HUES48 (cell line): ENCODE measurements around the gene OASL.
A peak's percentile ranks its signal among the peaks of the same experiment; 100 is the strongest.
"Not testable (repeated sequence)": the region's sequence is repeated elsewhere in the genome, so short reads cannot be mapped to it uniquely, and the experiment has no call there.

Source experiments
- H3K27ac ChIP-seq: one replicate; pipeline ENCODE4 v1.7.0; 2013; ENCODE audit warnings: low read depth, low read length, inconsistent platforms
- H3K27me3 ChIP-seq: 2 replicates; pipeline ENCODE4 v1.6.1; 2013; ENCODE audit warnings: mild to moderate bottlenecking, low read length; ENCODE audit not compliant: control insufficient read depth, insufficient read depth
- H3K36me3 ChIP-seq: 2 replicates; pipeline ENCODE4 v1.6.1; 2013; ENCODE audit warnings: low read length; ENCODE audit not compliant: control insufficient read depth, insufficient read depth
- H3K4me1 ChIP-seq: 2 replicates; pipeline ENCODE4 v1.6.1; 2013; ENCODE audit warnings: mild to moderate bottlenecking, low read length; ENCODE audit not compliant: control insufficient read depth, insufficient read depth
- H3K4me3 ChIP-seq: 2 replicates; pipeline ENCODE4 v1.5.1; 2013; ENCODE audit warnings: mild to moderate bottlenecking, low read depth, low read length
- H3K9ac ChIP-seq: 2 replicates; pipeline ENCODE4 v1.6.1; 2013; ENCODE audit warnings: mild to moderate bottlenecking, low read depth, low read length, moderate library complexity
- H3K9me3 ChIP-seq: 2 replicates; pipeline ENCODE4 v1.6.1; 2013; ENCODE audit warnings: low read length; ENCODE audit not compliant: control insufficient read depth, insufficient read depth

Gene OASL

GRCh38 chr12:121075911-121076310 lies 36.9 kb upstream of the OASL start:
- H3K4me3 ChIP-seq, H3K4me1 ChIP-seq, H3K9ac ChIP-seq, H3K36me3 ChIP-seq, H3K27me3 ChIP-seq, H3K27ac ChIP-seq: not testable (repeated sequence)
- H3K9me3 ChIP-seq: peaks cover 27% of the 10 kb centered on the region

GRCh38 chr12:121072147-121072546 lies 33.1 kb upstream of the OASL start:
- Histone ChIP-seq H3K4me1 (no peaks in the 10 kb centered on the region), H3K27ac (no peak overlapping the region), H3K9ac (no peak overlapping the region), H3K9me3 (peaks cover 20% of the 10 kb centered on the region; the same call in 1 of the 2 replicates), H3K36me3 (no peaks in the 10 kb centered on the region), H3K4me3 (no peak overlapping the region), H3K27me3 (no peaks in the 10 kb centered on the region)

DNA sequence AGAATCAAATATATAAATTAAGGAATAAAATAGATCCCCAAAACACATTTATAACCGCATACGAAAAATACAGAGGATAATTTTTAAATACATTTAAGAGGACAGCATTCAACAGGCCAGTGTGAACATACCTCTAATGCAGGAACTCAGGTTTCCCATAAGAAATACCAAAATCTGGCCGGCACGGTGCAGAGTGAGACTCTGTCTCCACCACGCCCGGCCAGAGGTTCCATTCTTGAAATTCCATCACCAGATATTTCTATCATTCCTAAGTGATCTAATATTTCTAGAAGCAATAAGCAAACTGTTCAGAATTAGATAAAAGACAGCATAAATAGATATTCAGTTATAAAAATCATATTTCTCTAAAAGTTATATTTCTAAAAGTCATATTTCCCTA lies 30.2 kb upstream of the OASL start:
- Histone ChIP-seq H3K4me1 (no peaks in the 10 kb centered on the region), H3K9me3 (peaks cover 17% of the 10 kb centered on the region; the same call in 1 of the 2 replicates), H3K27ac (no peak overlapping the region), H3K36me3 (no peaks in the 10 kb centered on the region), H3K27me3 (no peaks in the 10 kb centered on the region), H3K4me3 (no peak overlapping the region), H3K9ac (no peak overlapping the region)

GRCh38 chr12:121065345-121065744 lies 26.3 kb upstream of the OASL start:
- H3K9me3 ChIP-seq: no peaks in the 10 kb centered on the region
- no peak overlapping the region for H3K9ac ChIP-seq
- H3K27me3 ChIP-seq: no peaks in the 10 kb centered on the region
- H3K36me3 ChIP-seq: no peaks in the 10 kb centered on the region
- H3K27ac ChIP-seq: no peak overlapping the region
- H3K4me3 ChIP-seq: no peak overlapping the region
- peaks cover 2% of the 10 kb centered on the region; the same call in 1 of the 2 replicates for H3K4me1 ChIP-seq

DNA sequence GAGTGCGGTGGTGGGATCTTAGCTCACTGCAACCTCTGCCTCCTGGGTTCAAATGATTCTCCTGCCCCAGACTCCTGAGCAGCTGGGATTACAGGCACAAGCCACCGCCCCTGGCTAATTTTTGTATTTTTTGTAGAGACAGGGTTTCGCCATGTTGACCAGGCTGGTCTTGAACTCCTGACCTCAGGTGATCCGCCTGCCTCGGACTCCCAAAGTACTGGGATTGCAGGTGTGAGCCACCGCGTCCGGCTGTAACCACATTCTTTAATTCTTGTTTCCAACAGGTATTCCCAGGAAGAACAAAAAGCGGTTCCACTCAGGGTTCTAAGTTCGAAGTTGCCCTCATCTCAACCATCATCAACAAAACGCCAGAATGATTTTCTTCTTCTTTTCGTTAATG lies 25.5 kb upstream of the OASL start:
- H3K9ac ChIP-seq, H3K36me3 ChIP-seq, H3K27me3 ChIP-seq, H3K9me3 ChIP-seq, H3K4me1 ChIP-seq, H3K27ac ChIP-seq, H3K4me3 ChIP-seq: not testable (repeated sequence)

DNA sequence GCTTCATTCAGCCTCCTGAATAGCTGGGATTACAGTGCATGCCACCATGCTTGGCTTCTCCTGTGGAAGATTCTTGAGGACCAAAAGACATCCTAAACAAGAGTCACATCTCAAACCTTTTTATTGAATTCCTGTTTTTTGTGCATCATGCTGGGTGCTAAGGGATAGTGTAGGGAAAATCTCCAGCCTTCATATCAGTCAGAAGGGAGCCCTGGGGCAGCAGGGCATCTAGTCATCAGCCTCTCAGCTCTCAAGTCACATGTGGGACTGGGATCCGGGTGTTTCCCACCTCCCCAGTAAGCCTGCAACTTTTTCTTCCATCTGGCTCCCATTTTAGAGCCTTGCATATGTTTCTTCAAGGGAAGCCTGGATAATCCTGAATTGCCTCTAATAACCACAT lies 25.1 kb upstream of the OASL start:
- Histone ChIP-seq H3K27ac (no peak overlapping the region), H3K4me1 (peaks cover 5% of the 10 kb centered on the region; the same call in 1 of the 2 replicates), H3K27me3 (no peaks in the 10 kb centered on the region), H3K9me3 (no peaks in the 10 kb centered on the region), H3K4me3 (no peak overlapping the region), H3K36me3 (no peaks in the 10 kb centered on the region), H3K9ac (no peak overlapping the region)

DNA sequence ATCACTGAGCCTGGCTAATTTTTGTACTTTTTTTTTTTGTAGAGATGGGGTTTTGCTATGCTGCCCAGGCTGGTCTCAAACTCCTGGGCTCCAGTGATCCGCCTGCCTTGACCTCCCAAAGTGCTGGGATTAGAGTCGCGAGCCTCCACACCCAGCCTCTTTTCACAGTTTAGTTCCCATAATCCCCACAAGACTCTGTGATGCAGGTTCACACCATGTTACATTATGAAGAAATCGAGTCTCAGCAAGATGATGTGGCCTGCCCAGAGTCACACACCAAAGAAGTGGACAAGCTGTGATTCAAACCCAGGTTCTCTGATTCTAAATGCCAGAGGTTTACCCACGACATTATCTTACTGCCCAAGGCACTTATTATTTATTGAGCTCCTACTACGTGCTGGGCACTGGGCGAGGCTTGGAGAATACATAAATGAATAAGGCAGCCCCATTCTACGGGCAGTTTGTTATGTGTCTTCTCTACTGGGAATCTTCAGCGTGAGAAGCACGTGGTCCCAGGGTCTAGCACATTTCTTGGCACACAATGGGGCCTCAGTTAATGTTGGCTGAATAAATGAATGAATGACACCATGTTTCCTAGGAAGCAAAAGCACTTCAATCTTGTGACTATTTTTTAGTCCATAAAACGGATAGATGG lies 23.5 kb upstream of the OASL start:
- Histone ChIP-seq H3K4me3 (no peak overlapping the region), H3K27ac (no peak overlapping the region), H3K9me3 (no peaks in the 10 kb centered on the region), H3K4me1 (peaks cover 5% of the 10 kb centered on the region; the same call in 1 of the 2 replicates), H3K27me3 (no peaks in the 10 kb centered on the region), H3K36me3 (no peaks in the 10 kb centered on the region), H3K9ac (no peak overlapping the region)

DNA sequence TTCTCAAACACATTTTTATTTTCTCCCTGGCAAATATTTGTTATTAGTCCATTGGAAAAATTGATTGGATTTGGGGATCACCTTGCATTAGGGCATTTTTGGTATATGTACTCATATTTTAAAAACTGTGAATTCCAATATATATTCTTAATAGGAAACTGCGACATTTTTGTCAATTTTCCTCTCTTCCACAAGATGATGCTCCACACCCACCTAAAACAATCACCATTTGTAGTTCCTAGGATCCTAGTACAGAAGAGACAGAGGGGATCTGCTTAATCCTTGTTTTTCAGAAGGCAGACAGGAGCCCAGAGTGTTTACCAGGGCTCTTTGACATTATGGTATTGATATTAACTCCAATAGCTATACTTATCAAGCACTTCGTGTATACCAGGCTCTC lies 22.8 kb upstream of the OASL start:
- Histone ChIP-seq H3K9me3 (no peaks in the 10 kb centered on the region), H3K9ac (no peak overlapping the region), H3K36me3 (no peaks in the 10 kb centered on the region), H3K27ac (no peak overlapping the region), H3K27me3 (no peaks in the 10 kb centered on the region), H3K4me3 (no peak overlapping the region), H3K4me1 (peaks cover 5% of the 10 kb centered on the region; the same call in 1 of the 2 replicates)

DNA sequence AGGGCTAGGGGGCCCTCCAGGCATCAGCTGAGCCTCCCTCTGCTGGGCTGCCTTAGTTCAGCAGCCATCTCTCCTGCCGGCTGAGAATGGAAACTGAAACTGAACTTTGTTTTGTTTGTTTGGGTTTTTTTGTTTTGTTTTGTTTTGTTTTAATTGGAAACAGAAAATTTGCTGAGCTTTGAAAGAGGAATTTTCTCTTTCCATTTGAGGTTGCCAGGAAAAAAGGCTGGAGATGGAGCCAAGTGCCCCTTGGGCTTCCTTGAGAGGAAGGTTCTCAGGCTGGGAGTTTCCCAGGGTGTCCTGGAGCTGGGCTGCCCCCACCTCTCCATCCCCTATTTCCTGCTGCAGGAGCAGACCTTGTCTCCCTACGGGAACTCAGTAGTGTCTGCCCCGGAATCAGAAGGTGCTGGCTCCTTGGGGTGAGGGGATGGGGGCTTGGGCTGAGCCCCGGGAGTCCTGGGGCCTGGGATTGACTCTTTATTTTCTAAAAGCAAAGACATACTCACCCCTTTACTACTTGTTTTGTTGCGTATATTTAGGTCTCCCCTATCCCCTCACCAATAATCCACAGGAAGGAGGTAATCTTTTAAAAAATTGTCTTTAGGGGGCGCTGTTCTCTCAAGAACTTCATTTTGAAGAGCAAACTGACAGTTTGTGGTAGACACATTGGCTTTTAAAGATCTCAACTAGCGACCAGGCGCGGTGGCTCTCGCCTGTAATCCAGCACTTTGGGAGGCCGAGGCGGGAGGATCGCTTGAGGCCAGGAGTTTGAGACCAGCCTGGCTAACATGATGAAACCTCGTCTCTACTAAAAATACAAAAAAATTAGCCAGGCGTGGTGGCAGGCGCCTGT lies 21.3 kb upstream of the OASL start:
- Histone ChIP-seq H3K4me1 (peaks cover 5% of the 10 kb centered on the region; the same call in 1 of the 2 replicates), H3K36me3 (no peaks in the 10 kb centered on the region), H3K9ac (no peak overlapping the region), H3K4me3 (peak overlapping the region; percentile 38; the same call in 1 of the 2 replicates), H3K27me3 (no peaks in the 10 kb centered on the region), H3K9me3 (no peaks in the 10 kb centered on the region), H3K27ac (no peak overlapping the region)

- H3K27me3 ChIP-seq: no peaks in the 10 kb centered on the region
Measured at GRCh38 chr12:121059031-121059898, 20.2 kb upstream of the OASL start.

More at GRCh38 chr12:121059031-121059898, 20.2 kb upstream of the OASL start:
- Histone ChIP-seq H3K4me1 (peaks cover 5% of the 10 kb centered on the region; the same call in 1 of the 2 replicates), H3K9me3 (no peaks in the 10 kb centered on the region), H3K4me3 (no peak overlapping the region), H3K27ac (no peak overlapping the region), H3K36me3 (no peaks in the 10 kb centered on the region), H3K9ac (no peak overlapping the region)
